Liver (tissue), 3 donors: Measurements from ENCODE around the gene FMN1.

Source experiments
- ATF3 ChIP-seq: IDR thresholded peaks from 2 replicates; pipeline ENCODE4 v1.6.1; 2016; ENCODE audit warnings: antibody characterized with exemption
- CTCF ChIP-seq: fragments of 150-350 bp; IDR thresholded peaks from 2 replicates; pipeline ENCODE4 v1.5.1; 2017; ENCODE audit warnings: improper control_type of control experiment, low read depth, low read length; ENCODE audit not compliant: missing input control
- EGR1 ChIP-seq, 2 donors: IDR thresholded peaks; 2 replicates each; pipeline ENCODE4 v1.6.1; 2016 to 2018; ENCODE audit warnings: antibody characterized with exemption in 2 of 2, low read depth in 2 of 2
- FOXA1 ChIP-seq: IDR thresholded peaks from 2 replicates; pipeline ENCODE4 v1.6.1; 2016; ENCODE audit warnings: antibody characterized with exemption
- GABPA ChIP-seq, 2 donors: IDR thresholded peaks in 1 of 2; conservative IDR thresholded peaks in 1 of 2; 2 replicates each; pipeline ENCODE4 v1.6.1; 2016; ENCODE audit warnings: antibody characterized with exemption in 2 of 2, mild to moderate bottlenecking in 1 of 2, moderate library complexity in 1 of 2
- JUND ChIP-seq, 2 donors: IDR thresholded peaks; 2 replicates each; pipeline ENCODE4 v1.6.1; 2016; ENCODE audit warnings: antibody characterized with exemption in 2 of 2
- MAX ChIP-seq: IDR thresholded peaks from 2 replicates; pipeline ENCODE4 v1.6.1; 2016; ENCODE audit warnings: antibody characterized with exemption
- NR2F2 ChIP-seq: IDR thresholded peaks from 2 replicates; pipeline ENCODE4 v1.6.1; 2016; ENCODE audit warnings: antibody characterized with exemption
- RAD21 ChIP-seq, 2 donors: IDR thresholded peaks; 2 replicates each; pipeline ENCODE4 v1.6.1; 2016; ENCODE audit warnings: antibody characterized with exemption in 2 of 2, mild to moderate bottlenecking in 2 of 2
- REST ChIP-seq: IDR thresholded peaks from 2 replicates; pipeline ENCODE4 v1.6.1; 2016; ENCODE audit warnings: antibody characterized with exemption, mild to moderate bottlenecking
- RXRA ChIP-seq, 2 donors: IDR thresholded peaks; 2 replicates each; pipeline ENCODE4 v1.6.1; 2017 to 2018; ENCODE audit warnings: antibody characterized with exemption in 2 of 2, mild to moderate bottlenecking in 1 of 2
- SP1 ChIP-seq: IDR thresholded peaks from 2 replicates; pipeline ENCODE4 v1.6.1; 2018; ENCODE audit warnings: antibody characterized with exemption, mild to moderate bottlenecking
- YY1 ChIP-seq: IDR thresholded peaks from 2 replicates; pipeline ENCODE4 v1.6.1; 2016; ENCODE audit warnings: antibody characterized with exemption, mild to moderate bottlenecking
- donor health status: healthy.
- donor health status: healthy.

DNA sequence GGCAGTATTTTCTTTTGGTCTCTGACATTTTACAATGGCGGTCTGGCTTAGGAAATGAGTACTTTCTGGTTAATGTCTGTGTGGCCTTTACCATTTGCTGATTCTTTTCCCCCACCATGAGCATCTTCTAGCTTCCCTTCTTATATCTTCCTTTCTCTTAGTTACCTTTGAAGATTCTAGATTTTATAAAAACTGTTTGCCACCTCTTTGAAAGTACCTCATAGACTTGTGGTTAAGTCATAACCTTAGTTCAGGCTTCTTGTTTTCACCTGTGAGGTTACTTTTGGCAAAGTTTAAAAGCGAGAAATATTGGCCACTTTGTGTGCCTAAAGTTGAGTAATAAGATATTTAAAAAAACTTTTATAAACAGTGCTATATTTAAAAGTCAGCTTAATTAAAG, 147.4 kb downstream of the FMN1 start:
- TF ChIP-seq EGR1 (IDR thresholded peaks at IDR 0.05; ENCODE audit: low read depth in 2 of 2) (no peak), CTCF (no peak), RAD21 (IDR thresholded peaks at IDR 0.05) (no peak), REST (no peak), MAX (no peak), RXRA (IDR thresholded peaks at IDR 0.05) (no peak), NR2F2 (no peak), FOXA1 (no peak), GABPA (IDR thresholded peaks at IDR 0.05 in 1 of 2, conservative IDR thresholded peaks at IDR 0.05 in 1 of 2) (no peak), SP1 (no peak), ATF3 (no peak), JUND (IDR thresholded peaks at IDR 0.05) (no peak), YY1 (no peak)
